HEK293 (cell line): ENCODE measurements around the gene GLRX2.
A peak's percentile ranks its signal among the peaks of the same experiment; 100 is the strongest.

ENCODE experiments used
- CTCF ChIA-PET: fragments of 350-600 bp; formaldehyde crosslinking; extraction: SDS; loops from one replicate; lab custom pipeline; 2021; ENCODE audit warnings: antibody characterized with exemption; lab: Yijun Ruan, JAX
- POLR2A ChIA-PET: fragments of 300-600 bp; formaldehyde crosslinking; extraction: SDS; loops from one replicate; lab custom pipeline; 2020; ENCODE audit warnings: antibody characterized with exemption, inconsistent platforms; lab: Yijun Ruan, JAX
- H3K27ac ChIP-seq: fragments of 200-500 bp; sonication (Bioruptor generic); 2 replicates; pipeline ENCODE4 v1.5.1; 2014; ENCODE audit warnings: low read depth, low read length, control low read depth, inconsistent platforms; ENCODE audit errors: extremely low read depth
- H3K36me3 ChIP-seq, 2 experiments: fragments of 200-500 bp in 1 of 2; sonication (Bioruptor generic) in 1 of 2; 1 replicate in 1 of 2; 2 replicates in 1 of 2; pipeline ENCODE4 v1.5.1; 2014 to 2017; ENCODE audit warnings: inconsistent platforms in 2 of 2, low read length in 2 of 2; ENCODE audit not compliant: control insufficient read depth in 2 of 2, insufficient read depth in 1 of 2
- H3K4me1 ChIP-seq: fragments of 200-500 bp; sonication (Bioruptor generic); 2 replicates; pipeline ENCODE4 v1.5.1; 2014; ENCODE audit warnings: mild to moderate bottlenecking, low read length, inconsistent platforms; ENCODE audit not compliant: control insufficient read depth, insufficient read depth
- H3K4me3 ChIP-seq: 2 replicates; pipeline ENCODE4 v1.5.1; 2011; ENCODE audit warnings: low read depth, mild to moderate bottlenecking, control low read depth, low read length, moderate library complexity
- H3K9me3 ChIP-seq: fragments of 200-500 bp; sonication (Bioruptor generic); 2 replicates; pipeline ENCODE4 v1.5.1; 2014; ENCODE audit warnings: low read depth, low read length, inconsistent platforms; ENCODE audit not compliant: control insufficient read depth, insufficient read depth
- GLIS1 ChIP-seq: fragments of 450-650 bp; formaldehyde crosslinking; IDR thresholded peaks from 2 replicates; pipeline ENCODE4 v1.5.1; 2016; ENCODE audit warnings: missing biosample characterization, missing genetic modification characterization
- HOXD13 ChIP-seq: sonication (generic); formaldehyde crosslinking; IDR thresholded peaks from 2 replicates; pipeline ENCODE4 v1.8.0; 2022; ENCODE audit warnings: missing genetic modification reagents, borderline replicate concordance
- PBX3 ChIP-seq: sonication (generic); formaldehyde crosslinking; IDR thresholded peaks from 2 replicates; pipeline ENCODE4 v1.8.1; 2022; ENCODE audit warnings: mild to moderate bottlenecking, moderate library complexity, missing genetic modification reagents
- SCRT2 ChIP-seq: fragments of 450-650 bp; formaldehyde crosslinking; IDR thresholded peaks from 2 replicates; pipeline ENCODE4 v1.5.1; 2016; ENCODE audit warnings: missing biosample characterization, missing genetic modification characterization
- TRIM28 ChIP-seq: IDR thresholded peaks from 2 replicates; pipeline ENCODE4 v1.6.1; 2011; ENCODE audit warnings: low read length, control low read depth, borderline replicate concordance
- ZBTB17 ChIP-seq: fragments of 450-650 bp; formaldehyde crosslinking; IDR thresholded peaks from 2 replicates; pipeline ENCODE4 v1.5.1; 2016; ENCODE audit warnings: missing biosample characterization, missing genetic modification characterization
- ZFP41 ChIP-seq: fragments of 450-650 bp; formaldehyde crosslinking; IDR thresholded peaks from 2 replicates; pipeline ENCODE4 v1.5.1; 2016; ENCODE audit warnings: missing biosample characterization, missing genetic modification characterization, borderline replicate concordance
- ZNF10 ChIP-seq: fragments of 450-650 bp; formaldehyde crosslinking; IDR thresholded peaks from 2 replicates; pipeline ENCODE4 v1.5.1; 2017; ENCODE audit warnings: missing biosample characterization, missing genetic modification characterization
- ZNF132 ChIP-seq: fragments of 450-650 bp; formaldehyde crosslinking; IDR thresholded peaks from 2 replicates; pipeline ENCODE4 v1.5.1; 2017; ENCODE audit warnings: missing biosample characterization, missing genetic modification characterization, borderline replicate concordance
- ZNF148 ChIP-seq: fragments of 450-650 bp; formaldehyde crosslinking; IDR thresholded peaks from 2 replicates; pipeline ENCODE4 v1.5.0; 2017; ENCODE audit warnings: missing biosample characterization, missing genetic modification characterization, borderline replicate concordance
- ZNF433 ChIP-seq: fragments of 450-650 bp; formaldehyde crosslinking; IDR thresholded peaks from 2 replicates; pipeline ENCODE4 v1.5.1; 2016; ENCODE audit warnings: missing biosample characterization, missing genetic modification characterization, low read depth
- ZNF501 ChIP-seq: fragments of 450-650 bp; formaldehyde crosslinking; IDR thresholded peaks from 2 replicates; pipeline ENCODE4 v1.5.1; 2016; ENCODE audit warnings: missing biosample characterization, missing genetic modification characterization
- ZNF530 ChIP-seq: fragments of 450-650 bp; formaldehyde crosslinking; IDR thresholded peaks from 2 replicates; pipeline ENCODE4 v1.5.1; 2016; ENCODE audit warnings: low read depth, missing biosample characterization, missing genetic modification characterization
- ZNF544 ChIP-seq: fragments of 450-650 bp; formaldehyde crosslinking; IDR thresholded peaks from 2 replicates; pipeline ENCODE4 v1.5.0; 2017; ENCODE audit warnings: missing biosample characterization, missing genetic modification characterization
- ZNF571 ChIP-seq: fragments of 450-650 bp; formaldehyde crosslinking; IDR thresholded peaks from 2 replicates; pipeline ENCODE4 v1.5.0; 2017; ENCODE audit warnings: missing biosample characterization, missing genetic modification characterization
- ZNF596 ChIP-seq: fragments of 450-650 bp; IDR thresholded peaks from 2 replicates; pipeline ENCODE4 v1.5.0; 2018; ENCODE audit warnings: missing biosample characterization, mild to moderate bottlenecking, missing genetic modification characterization, moderate library complexity
- ZNF623 ChIP-seq: fragments of 450-650 bp; formaldehyde crosslinking; IDR thresholded peaks from 2 replicates; pipeline ENCODE4 v1.5.1; 2016; ENCODE audit warnings: missing biosample characterization, missing genetic modification characterization
- ZXDB ChIP-seq: fragments of 450-650 bp; formaldehyde crosslinking; IDR thresholded peaks from 2 replicates; pipeline ENCODE4 v1.5.1; 2016; ENCODE audit warnings: missing biosample characterization, missing genetic modification characterization
- TF ChIP-seq, protein P1 (sequence below): fragments of 450-650 bp; formaldehyde crosslinking; IDR thresholded peaks from 2 replicates; pipeline ENCODE4 v1.5.1; 2016; ENCODE audit warnings: missing biosample characterization, missing genetic modification characterization
- TF ChIP-seq, protein P2 (sequence below): fragments of 450-650 bp; formaldehyde crosslinking; IDR thresholded peaks from 2 replicates; pipeline ENCODE4 v1.5.1; 2017; ENCODE audit warnings: missing biosample characterization, missing genetic modification characterization
- TF ChIP-seq, protein P3 (sequence below): fragments of 450-650 bp; formaldehyde crosslinking; conservative IDR thresholded peaks from 2 replicates; pipeline ENCODE4 v1.5.1; 2016; ENCODE audit warnings: low read depth, missing biosample characterization, missing genetic modification characterization
- TF ChIP-seq, protein P4 (sequence below): fragments of 450-650 bp; IDR thresholded peaks from 2 replicates; pipeline ENCODE4 v1.5.1; 2018; ENCODE audit warnings: missing biosample characterization, missing genetic modification characterization
- TF ChIP-seq, protein P5 (sequence below): fragments of 450-650 bp; formaldehyde crosslinking; IDR thresholded peaks from 2 replicates; pipeline ENCODE4 v1.5.1; 2016; ENCODE audit warnings: missing biosample characterization, missing genetic modification characterization

GLRX2 gene

DNA sequence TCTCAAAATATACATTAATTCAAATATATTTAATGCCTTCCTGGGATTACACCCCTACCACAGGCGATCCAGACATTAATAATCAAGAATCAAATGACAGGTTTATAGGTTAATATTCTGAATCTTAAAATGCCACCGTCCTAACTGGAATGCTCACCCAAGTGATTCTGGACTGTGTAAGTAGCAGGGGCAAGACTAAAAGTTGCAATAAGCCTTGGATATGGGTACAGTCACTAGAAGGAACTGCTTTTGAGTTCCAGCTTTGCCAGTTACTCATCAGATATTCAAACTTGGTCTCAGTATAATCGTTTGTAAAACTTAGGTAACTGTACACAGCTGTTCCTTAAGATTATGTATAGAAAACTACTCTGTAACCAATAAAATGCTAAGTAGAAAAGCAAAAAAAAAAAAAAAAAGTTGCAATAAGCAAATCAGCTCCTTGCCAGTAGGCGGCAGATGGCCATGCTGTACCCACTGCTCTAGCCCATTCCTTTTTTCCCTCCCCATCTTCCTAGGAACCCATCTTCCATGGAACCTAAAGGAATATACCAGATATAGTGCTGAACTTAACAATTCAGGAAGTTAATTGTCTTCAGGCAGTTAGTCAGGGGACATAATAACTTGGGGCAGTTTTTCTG is 35.3 kb downstream of the GLRX2 start (continued):
- TF ChIP-seq, protein P1, sequence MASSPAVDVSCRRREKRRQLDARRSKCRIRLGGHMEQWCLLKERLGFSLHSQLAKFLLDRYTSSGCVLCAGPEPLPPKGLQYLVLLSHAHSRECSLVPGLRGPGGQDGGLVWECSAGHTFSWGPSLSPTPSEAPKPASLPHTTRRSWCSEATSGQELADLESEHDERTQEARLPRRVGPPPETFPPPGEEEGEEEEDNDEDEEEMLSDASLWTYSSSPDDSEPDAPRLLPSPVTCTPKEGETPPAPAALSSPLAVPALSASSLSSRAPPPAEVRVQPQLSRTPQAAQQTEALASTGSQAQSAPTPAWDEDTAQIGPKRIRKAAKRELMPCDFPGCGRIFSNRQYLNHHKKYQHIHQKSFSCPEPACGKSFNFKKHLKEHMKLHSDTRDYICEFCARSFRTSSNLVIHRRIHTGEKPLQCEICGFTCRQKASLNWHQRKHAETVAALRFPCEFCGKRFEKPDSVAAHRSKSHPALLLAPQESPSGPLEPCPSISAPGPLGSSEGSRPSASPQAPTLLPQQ (tag by site-specific recombination) = no peak
- TF ChIP-seq ZNF544 (no peak), SCRT2 (tag by site-specific recombination) (no peak), ZFP41 (tag by site-specific recombination) (no peak), HOXD13 (CRISPR knock-in tag) (no peak), ZBTB17 (peak; percentile 31; the same call in 1 of the 2 replicates), ZXDB (0 out of 2 replicates have a peak, but pooled peaks have one; percentile 16), ZNF501 (no peak), TRIM28 (no peak), ZNF571 (tag by site-specific recombination) (no peak), ZNF10 (tag by site-specific recombination) (no peak)
- TF ChIP-seq, protein P2, sequence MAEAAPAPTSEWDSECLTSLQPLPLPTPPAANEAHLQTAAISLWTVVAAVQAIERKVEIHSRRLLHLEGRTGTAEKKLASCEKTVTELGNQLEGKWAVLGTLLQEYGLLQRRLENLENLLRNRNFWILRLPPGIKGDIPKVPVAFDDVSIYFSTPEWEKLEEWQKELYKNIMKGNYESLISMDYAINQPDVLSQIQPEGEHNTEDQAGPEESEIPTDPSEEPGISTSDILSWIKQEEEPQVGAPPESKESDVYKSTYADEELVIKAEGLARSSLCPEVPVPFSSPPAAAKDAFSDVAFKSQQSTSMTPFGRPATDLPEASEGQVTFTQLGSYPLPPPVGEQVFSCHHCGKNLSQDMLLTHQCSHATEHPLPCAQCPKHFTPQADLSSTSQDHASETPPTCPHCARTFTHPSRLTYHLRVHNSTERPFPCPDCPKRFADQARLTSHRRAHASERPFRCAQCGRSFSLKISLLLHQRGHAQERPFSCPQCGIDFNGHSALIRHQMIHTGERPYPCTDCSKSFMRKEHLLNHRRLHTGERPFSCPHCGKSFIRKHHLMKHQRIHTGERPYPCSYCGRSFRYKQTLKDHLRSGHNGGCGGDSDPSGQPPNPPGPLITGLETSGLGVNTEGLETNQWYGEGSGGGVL (tag by site-specific recombination) = no peak
- TF ChIP-seq, protein P3, sequence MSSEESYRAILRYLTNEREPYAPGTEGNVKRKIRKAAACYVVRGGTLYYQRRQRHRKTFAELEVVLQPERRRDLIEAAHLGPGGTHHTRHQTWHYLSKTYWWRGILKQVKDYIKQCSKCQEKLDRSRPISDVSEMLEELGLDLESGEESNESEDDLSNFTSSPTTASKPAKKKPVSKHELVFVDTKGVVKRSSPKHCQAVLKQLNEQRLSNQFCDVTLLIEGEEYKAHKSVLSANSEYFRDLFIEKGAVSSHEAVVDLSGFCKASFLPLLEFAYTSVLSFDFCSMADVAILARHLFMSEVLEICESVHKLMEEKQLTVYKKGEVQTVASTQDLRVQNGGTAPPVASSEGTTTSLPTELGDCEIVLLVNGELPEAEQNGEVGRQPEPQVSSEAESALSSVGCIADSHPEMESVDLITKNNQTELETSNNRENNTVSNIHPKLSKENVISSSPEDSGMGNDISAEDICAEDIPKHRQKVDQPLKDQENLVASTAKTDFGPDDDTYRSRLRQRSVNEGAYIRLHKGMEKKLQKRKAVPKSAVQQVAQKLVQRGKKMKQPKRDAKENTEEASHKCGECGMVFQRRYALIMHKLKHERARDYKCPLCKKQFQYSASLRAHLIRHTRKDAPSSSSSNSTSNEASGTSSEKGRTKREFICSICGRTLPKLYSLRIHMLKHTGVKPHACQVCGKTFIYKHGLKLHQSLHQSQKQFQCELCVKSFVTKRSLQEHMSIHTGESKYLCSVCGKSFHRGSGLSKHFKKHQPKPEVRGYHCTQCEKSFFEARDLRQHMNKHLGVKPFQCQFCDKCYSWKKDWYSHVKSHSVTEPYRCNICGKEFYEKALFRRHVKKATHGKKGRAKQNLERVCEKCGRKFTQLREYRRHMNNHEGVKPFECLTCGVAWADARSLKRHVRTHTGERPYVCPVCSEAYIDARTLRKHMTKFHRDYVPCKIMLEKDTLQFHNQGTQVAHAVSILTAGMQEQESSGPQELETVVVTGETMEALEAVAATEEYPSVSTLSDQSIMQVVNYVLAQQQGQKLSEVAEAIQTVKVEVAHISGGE (tag by site-specific recombination) = peak; percentile 78
- TF ChIP-seq, protein P4, sequence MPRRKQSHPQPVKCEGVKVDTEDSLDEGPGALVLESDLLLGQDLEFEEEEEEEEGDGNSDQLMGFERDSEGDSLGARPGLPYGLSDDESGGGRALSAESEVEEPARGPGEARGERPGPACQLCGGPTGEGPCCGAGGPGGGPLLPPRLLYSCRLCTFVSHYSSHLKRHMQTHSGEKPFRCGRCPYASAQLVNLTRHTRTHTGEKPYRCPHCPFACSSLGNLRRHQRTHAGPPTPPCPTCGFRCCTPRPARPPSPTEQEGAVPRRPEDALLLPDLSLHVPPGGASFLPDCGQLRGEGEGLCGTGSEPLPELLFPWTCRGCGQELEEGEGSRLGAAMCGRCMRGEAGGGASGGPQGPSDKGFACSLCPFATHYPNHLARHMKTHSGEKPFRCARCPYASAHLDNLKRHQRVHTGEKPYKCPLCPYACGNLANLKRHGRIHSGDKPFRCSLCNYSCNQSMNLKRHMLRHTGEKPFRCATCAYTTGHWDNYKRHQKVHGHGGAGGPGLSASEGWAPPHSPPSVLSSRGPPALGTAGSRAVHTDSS (tag by site-specific recombination) = no peak
- TF ChIP-seq, all 188 proteins: peak for 7

- POLR2A ChIA-PET = no interaction called here
- Histone ChIP-seq H3K4me1 (peaks cover 9% of the 10 kb centered on the region), H3K27ac (no peak overlapping the region), H3K9me3 (no peaks in the 10 kb centered on the region), H3K36me3 (peaks cover 0 to 12% of the 10 kb centered on the region in 2 experiments; a peak in 1 of 3 replicates), H3K4me3 (no peak overlapping the region)
- CTCF ChIA-PET = interaction anchor here (0.7 kb wide), 1 partner anchor 53 kb away, joined by 3 read pairs; no protein-coding TSS in a partner anchor
- TF ChIP-seq ZNF596 (tag by site-specific recombination) = no peak
- TF ChIP-seq ZNF544 = no peak
- TF ChIP-seq, protein P5, sequence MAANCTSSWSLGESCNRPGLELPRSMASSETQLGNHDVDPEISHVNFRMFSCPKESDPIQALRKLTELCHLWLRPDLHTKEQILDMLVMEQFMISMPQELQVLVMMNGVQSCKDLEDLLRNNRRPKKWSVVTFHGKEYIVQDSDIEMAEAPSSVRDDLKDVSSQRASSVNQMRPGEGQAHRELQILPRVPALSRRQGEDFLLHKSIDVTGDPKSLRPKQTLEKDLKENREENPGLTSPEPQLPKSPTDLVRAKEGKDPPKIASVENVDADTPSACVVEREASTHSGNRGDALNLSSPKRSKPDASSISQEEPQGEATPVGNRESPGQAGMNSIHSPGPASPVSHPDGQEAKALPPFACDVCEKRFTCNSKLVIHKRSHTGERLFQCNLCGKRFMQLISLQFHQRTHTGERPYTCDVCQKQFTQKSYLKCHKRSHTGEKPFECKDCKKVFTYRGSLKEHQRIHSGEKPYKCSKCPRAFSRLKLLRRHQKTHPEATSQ (tag by site-specific recombination) = no peak
- no peak for TF ChIP-seq ZNF530 (tag by site-specific recombination)
- no peak for TF ChIP-seq GLIS1 (tag by site-specific recombination)
- no peak for TF ChIP-seq ZNF623
- no peak for TF ChIP-seq ZNF132 (tag by site-specific recombination)
- no peak for TF ChIP-seq ZNF148
- TF ChIP-seq ZNF433 (tag by site-specific recombination) = no peak
- TF ChIP-seq PBX3 (CRISPR knock-in tag) = no peak
Measured at GRCh38 chr1:193068013-193068412, 37.2 kb downstream of the GLRX2 start.
